Cardiac muscle cell (in vitro differentiated cells and primary cell): ENCODE measurements around the gene SLC2A1. TPM values are rescaled to one million over a fixed set of nuclear protein-coding genes. Genes with fewer than 3 reads are reported as not detected.
"Not testable (repeated sequence)": the region's sequence is repeated elsewhere in the genome, so short reads cannot be mapped to it uniquely, and the experiment has no call there.

Experiments
- DNase-seq, 2 donors: peaks; one replicate each; pipeline versions ENCODE4 v3.0.0 to v3.0.0-alpha.2; 2010 to 2017; ENCODE audit warnings: low read depth in 1 of 2, low spot score in 1 of 2
- H3K27ac ChIP-seq: fragments of 200-600 bp; sonication (generic); 2 replicates; pipeline ENCODE4 v1.5.1; 2016
- H3K27me3 ChIP-seq: fragments of 200-600 bp; sonication (generic); 2 replicates; pipeline ENCODE4 v1.6.0; 2016; ENCODE audit warnings: control low read depth
- H3K36me3 ChIP-seq: fragments of 200-600 bp; sonication (generic); 2 replicates; pipeline ENCODE4 v1.5.1; 2016; ENCODE audit warnings: control low read depth
- H3K4me1 ChIP-seq: fragments of 200-600 bp; sonication (generic); 2 replicates; pipeline ENCODE4 v1.8.1; 2017; ENCODE audit warnings: low read depth, mild to moderate bottlenecking, mixed run types
- H3K4me3 ChIP-seq: fragments of 200-600 bp; sonication (generic); 2 replicates; pipeline ENCODE4 v1.5.1; 2016; ENCODE audit warnings: mild to moderate bottlenecking
- H3K9me3 ChIP-seq: fragments of 200-600 bp; sonication (generic); 2 replicates; pipeline ENCODE4 v1.5.1; 2017; ENCODE audit warnings: low read depth, mild to moderate bottlenecking, control low read depth
- CTCF ChIP-seq: IDR thresholded peaks from 2 replicates; pipeline ENCODE4 v1.5.1; 2012; ENCODE audit warnings: low read depth, mild to moderate bottlenecking, low read length
- polyA plus RNA-seq: library from polyadenylated mRNA; unstranded; fragments of >200 nt; fragmentation: Nextera tagmentation; extraction: Ambion mirVana; gene quantifications from 2 replicates; pipeline ENCODE4 v1.2.1, GENCODE V29; 2016
- total RNA-seq: library from RNA; depleted of rRNA; stranded (reverse); fragments of >200 nt; gene quantifications from 2 replicates; pipeline ENCODE4 v1.2.3, GENCODE V29; 2016

The SLC2A1 gene
- total and polyA plus RNA-seq, 2 experiments from 2014 or later = 243 to 714 TPM

GRCh38 chr1:42923367-42924081 is 35.1 kb downstream of the SLC2A1 start:
- Histone ChIP-seq H3K27ac (peak overlapping the region; percentile 4), H3K27me3 (no peaks in the 10 kb centered on the region), H3K4me3 (peak overlapping the region; percentile 67), H3K9me3 (no peaks in the 10 kb centered on the region), H3K4me1 (peaks cover 12% of the 10 kb centered on the region), H3K36me3 (peaks cover 27% of the 10 kb centered on the region)
- TF ChIP-seq CTCF = no peak
- no peak for DNase-seq

GRCh38 chr1:42922687-42923366 is 35.8 kb downstream of the SLC2A1 start:
- Histone ChIP-seq H3K4me3 (no peak overlapping the region), H3K27ac (no peak overlapping the region), H3K27me3 (no peaks in the 10 kb centered on the region), H3K4me1 (peaks cover 12% of the 10 kb centered on the region), H3K9me3 (no peaks in the 10 kb centered on the region), H3K36me3 (peaks cover 20% of the 10 kb centered on the region)
- peak; percentile 59 to 67 for DNase-seq
- peak; percentile 71 for TF ChIP-seq CTCF

- no peaks in the 10 kb centered on the region for H3K9me3 ChIP-seq
- peaks cover 11% of the 10 kb centered on the region for H3K36me3 ChIP-seq
- no peak overlapping the region for H3K27ac ChIP-seq
- peaks cover 12% of the 10 kb centered on the region for H3K4me1 ChIP-seq
- TF ChIP-seq CTCF = no peak
- no peak overlapping the region for H3K4me3 ChIP-seq
- no peaks in the 10 kb centered on the region for H3K27me3 ChIP-seq
- DNase-seq = no peak
Measured at GRCh38 chr1:42921769-42922168, 36.9 kb downstream of the SLC2A1 start.

- not testable (repeated sequence) for H3K27me3 ChIP-seq, H3K4me1 ChIP-seq, DNase-seq, H3K27ac ChIP-seq, H3K9me3 ChIP-seq, H3K4me3 ChIP-seq, H3K36me3 ChIP-seq
Measured at GRCh38 chr1:42919651-42920050, 39.0 kb downstream of the SLC2A1 start.

- no peak for DNase-seq
- Histone ChIP-seq H3K27me3 (no peaks in the 10 kb centered on the region), H3K4me3 (no peak overlapping the region), H3K9me3 (no peaks in the 10 kb centered on the region), H3K4me1 (no peaks in the 10 kb centered on the region), H3K27ac (no peak overlapping the region), H3K36me3 (no peaks in the 10 kb centered on the region)
- no peak for TF ChIP-seq CTCF
Measured at GRCh38 chr1:42917241-42917495, 41.5 kb downstream of the SLC2A1 start.

- DNase-seq = no peak
- no peaks in the 10 kb centered on the region for H3K27me3 ChIP-seq
- H3K36me3 ChIP-seq = no peaks in the 10 kb centered on the region
- H3K27ac ChIP-seq = no peak overlapping the region
- H3K4me3 ChIP-seq = no peak overlapping the region
- no peak for TF ChIP-seq CTCF
- no peaks in the 10 kb centered on the region for H3K4me1 ChIP-seq
- no peaks in the 10 kb centered on the region for H3K9me3 ChIP-seq
Measured at GRCh38 chr1:42915456-42915855, 43.2 kb downstream of the SLC2A1 start.
